Measurements from ENCODE around the gene SPRTN. TPM values are rescaled to one million over a fixed set of nuclear protein-coding genes. Genes with fewer than 3 reads are reported as not detected.
"Not testable (repeated sequence)": the region's sequence is repeated elsewhere in the genome, so short reads cannot be mapped to it uniquely, and the experiment has no call there.

SPRTN gene
- total RNA-seq, 1 experiment from 2014 or later: 14.7 TPM

GRCh38 chr1:231335663-231336602 is 2.2 kb upstream of the SPRTN start:
- DNase-seq (ENCODE audit: low spot score): no peak

DNA sequence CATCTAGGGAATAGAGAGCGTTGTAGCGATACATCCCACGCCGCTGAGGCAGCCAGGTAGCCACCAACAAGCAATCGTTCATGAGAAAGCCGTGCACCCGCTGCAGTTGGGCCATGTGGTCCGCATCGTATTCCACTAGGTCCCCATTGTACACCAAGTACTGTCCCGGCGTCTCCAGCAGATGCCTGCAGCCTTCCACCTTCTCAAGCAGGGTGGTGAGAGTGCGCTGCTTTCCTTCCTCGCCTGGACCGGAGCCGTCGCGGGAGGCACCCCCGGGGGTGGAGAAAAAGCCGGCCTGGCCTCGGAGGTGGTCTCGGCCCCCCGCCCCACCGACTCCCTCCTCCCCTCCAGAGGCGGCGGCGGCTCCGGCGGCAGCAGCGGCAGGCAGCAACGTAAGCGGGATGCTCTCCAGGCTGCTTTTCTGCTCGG is 1.0 kb upstream of the SPRTN start:
- DNase-seq (ENCODE audit: low spot score): no peak

DNA sequence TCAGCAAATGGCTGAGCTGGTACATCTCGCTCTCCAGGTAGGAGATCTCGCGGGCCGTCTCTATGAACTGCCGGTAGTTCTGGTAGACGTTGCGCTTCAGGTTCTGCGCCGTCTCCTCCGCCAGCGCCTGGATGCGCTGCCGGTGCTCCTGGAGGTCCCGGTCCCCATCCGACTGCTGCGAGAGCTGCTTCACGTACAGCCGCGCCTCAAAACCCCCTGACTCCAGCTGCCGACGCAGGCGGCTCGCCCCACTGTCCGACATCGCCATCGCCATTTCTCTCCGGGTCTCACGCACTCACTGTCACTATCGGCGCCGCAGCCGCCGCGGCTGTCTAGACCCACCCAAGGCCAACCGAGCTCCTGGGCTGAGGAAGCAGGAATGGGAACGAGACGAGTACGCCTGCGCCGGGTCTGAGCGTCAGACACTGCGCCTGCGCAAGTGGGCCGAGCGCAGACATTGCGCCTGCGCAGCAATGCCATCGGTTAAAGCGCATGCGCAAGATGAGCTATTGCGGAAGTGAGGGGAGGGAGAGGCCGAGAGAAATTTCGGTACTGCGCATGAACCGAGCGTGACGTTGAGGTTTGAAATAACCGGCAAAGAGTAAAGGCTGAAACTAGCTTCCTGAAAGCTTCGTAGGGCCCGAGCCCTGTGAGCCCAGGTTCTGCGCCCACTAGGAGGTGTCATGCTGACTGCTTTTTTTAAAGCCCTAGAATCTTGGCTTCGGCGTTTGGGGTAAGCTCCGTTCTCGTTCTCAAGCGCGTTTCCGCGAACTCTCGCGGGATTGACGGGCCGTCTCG is 422 bp upstream of the SPRTN start, which contains the start of gene EXOC8:
Gene EXOC8, minus strand, starts transcription at position 381 of the 798 bp plus-strand sequence. Its CDS starts 107 bp downstream, at position 274.
- DNase-seq (ENCODE audit: low spot score): peak; percentile 96

DNA sequence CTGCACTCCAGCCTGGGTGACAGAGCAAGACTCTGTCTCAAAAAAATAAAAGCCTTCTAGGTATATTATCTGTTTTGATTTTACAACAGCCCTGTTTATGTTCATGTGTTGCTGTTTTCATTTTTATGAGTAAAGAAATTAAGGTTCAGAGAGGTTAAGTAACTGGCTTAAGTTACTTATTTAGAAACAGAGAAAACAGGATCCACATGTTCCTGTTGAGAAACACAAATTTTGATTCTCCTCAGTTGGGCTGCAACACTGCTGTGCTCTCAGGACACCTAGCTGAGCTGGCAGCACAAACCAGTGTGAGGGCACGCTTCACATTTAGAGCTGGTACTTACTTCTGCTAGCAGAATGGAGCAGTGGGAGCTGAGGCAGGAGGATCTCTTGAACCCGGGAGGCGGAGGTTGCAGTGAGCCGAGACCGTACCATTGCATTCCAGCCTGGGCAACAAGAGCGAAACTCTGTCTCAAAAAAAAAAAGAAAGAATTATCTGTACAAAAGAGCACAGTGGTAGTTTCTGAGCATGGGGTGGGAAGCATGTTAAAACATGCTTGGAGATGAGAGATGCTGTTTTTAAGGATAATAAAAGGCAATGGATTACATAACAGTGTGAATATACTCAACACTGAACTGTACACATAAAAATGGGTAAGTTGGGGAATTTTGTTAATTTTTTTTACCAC is 2.4 kb downstream of the SPRTN start:
- no peak for DNase-seq (ENCODE audit: low spot score)

DNA sequence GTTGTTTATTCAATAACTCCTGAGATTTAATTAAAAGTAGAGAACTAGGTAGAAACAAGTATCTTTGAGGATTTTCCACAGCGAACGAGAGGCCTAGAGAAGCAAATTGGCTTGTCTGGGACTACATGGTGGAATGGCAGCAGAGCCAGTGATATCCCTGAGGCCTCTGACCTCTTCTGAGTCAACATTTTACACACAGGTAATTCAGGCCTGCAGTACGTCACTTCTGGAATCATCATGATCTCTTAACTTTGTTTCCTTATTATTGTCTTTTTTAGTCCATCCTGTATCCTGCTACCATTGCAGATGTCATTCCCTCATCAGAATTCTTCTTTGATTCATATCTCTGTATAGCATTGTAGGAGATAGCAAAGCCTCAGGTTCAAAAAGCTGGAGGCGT is 9.9 kb downstream of the SPRTN start:
- DNase-seq (ENCODE audit: low spot score): no peak

DNA sequence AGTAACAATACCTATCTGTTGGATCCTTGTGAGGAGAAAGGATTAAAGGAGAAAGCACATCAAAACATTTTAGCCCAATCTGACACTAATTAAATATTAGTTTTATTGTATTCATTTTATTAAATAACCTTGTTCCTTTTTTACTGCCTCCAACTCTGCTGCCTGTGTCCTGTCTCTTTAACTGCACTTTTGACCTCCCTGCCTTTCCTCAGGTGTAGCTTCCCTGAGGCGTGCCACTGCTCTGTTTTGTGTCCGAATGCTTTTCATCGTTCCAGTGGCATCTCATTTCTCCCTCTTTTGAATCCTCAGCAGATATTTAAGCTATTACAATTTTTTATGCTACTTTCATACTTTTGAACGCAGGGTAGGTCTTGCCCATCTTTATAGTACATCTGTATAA is 10.3 kb downstream of the SPRTN start:
- no peak for DNase-seq (ENCODE audit: low spot score)

- DNase-seq (ENCODE audit: low spot score): not testable (repeated sequence)
Measured at GRCh38 chr1:231348856-231349255, 10.8 kb downstream of the SPRTN start.

GRCh38 chr1:231351816-231352215 is 13.7 kb downstream of the SPRTN start:
- no peak for DNase-seq (ENCODE audit: low spot score)

DNA sequence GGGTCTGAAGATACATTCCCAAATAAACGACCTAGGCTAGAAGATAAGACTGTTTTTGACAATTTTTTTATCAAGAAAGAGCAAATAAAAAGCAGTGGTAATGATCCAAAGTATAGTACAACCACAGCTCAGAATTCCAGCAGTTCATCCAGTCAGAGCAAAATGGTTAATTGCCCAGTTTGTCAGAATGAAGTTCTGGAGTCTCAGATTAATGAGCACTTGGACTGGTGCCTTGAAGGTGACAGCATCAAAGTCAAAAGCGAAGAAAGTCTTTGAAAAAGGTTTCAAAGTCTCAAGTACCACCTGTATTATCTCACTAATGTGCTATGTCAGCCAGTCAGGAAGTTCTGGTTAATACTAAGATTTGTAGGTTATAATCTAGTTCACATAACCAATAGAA is 15.0 kb downstream of the SPRTN start:
- no peak for DNase-seq (ENCODE audit: low spot score)

- DNase-seq (ENCODE audit: low spot score): no peak
Measured at GRCh38 chr1:231354330-231355020, 16.4 kb downstream of the SPRTN start.

DNA sequence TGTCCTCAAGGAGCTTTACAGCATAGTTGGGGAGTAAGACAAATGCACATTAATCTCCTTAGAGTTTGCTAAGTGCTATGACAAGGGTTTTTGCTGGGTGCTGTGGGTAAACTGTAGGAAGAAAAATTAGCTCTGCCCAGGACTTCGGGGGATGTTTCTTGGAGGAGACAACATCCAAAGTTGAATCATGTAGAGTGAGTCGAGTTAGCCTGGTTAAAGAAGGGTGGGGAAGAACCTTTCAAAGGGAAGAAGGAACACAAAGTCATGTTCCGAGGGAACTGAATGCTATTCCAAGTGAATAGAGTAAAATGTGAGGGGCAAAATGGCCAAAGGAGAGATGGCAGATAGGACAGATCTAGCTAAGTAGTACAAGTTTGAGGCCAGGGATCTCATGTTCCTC is 17.1 kb downstream of the SPRTN start:
- DNase-seq (ENCODE audit: low spot score): no peak

GRCh38 chr1:231357187-231357772 is 19.2 kb downstream of the SPRTN start:
- DNase-seq (ENCODE audit: low spot score): no peak

DNA sequence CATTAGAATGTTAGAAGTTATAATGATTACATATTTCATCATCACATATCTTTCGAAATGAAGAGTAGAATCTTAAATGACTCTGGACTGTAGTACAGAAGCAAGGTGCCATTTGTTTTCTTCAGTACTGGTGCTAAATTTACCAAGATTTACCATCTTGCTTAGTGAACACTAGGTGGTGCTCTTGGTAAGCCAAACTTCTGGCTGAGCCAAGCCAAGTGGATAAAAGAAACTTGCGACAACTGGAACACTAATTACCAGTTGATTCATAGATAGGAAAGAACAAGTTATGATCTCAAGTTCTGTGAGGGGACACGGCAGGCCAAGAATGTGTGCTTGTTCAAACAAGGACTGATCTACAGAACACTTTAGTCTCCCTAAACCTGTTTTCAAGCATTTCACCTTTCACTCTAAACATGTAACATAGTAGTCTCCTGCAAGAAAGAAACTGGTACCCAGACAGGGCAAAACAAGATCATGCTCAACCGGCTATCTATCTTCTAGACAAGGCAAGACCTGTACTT is 19.8 kb downstream of the SPRTN start:
- DNase-seq (ENCODE audit: low spot score): peak; percentile 67

- DNase-seq (ENCODE audit: low spot score): peak; percentile 77
Measured at GRCh38 chr1:231359113-231359512, 21.0 kb downstream of the SPRTN start.

GRCh38 chr1:231362325-231362724 is 24.2 kb downstream of the SPRTN start:
- DNase-seq (ENCODE audit: low spot score): no peak

GRCh38 chr1:231363624-231364023 is 25.5 kb downstream of the SPRTN start:
- no peak for DNase-seq (ENCODE audit: low spot score)

DNA sequence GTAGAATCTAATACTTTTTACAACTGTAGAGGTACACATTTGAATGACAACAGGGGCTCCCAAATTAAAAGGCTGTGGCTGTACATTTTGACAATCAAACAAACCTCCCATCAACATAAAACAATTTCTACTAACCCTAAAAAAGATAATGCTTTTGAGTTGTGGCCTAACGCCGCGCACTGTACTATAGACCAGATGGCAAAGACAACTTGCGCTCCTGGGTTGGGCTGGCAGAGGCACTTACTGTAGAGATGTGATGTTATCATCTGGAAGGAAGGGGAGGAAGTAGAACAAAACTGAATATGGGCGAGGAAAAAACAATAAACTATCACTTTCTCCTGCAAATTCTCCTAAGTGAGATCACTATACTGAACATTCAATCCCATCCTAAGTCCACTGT is 26.1 kb downstream of the SPRTN start:
- no peak for DNase-seq (ENCODE audit: low spot score)

- DNase-seq (ENCODE audit: low spot score): no peak
Measured at GRCh38 chr1:231369282-231369681, 31.2 kb downstream of the SPRTN start.

DNA sequence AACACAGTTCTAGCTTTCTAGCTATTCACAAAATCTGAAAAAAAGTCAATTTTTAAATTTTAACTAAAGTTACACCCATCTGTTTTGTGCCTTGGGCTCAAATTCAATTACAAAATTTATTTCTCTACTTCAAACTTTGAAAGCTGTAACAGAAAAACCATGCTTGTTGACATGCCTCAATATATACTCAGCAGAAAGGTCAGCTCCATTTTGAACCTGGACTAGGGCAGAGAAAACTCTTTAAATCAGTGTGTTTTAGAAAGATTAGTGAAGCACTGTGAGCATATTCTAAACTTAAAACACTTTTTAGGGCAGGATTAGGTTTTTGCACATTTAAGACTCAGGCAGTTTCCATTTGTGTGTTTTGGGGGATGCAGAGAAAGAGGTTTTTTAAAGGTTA is 34.4 kb downstream of the SPRTN start:
- DNase-seq (ENCODE audit: low spot score): no peak

- DNase-seq (ENCODE audit: low spot score): no peak
Measured at GRCh38 chr1:231374394-231374793, 36.3 kb downstream of the SPRTN start.

DNA sequence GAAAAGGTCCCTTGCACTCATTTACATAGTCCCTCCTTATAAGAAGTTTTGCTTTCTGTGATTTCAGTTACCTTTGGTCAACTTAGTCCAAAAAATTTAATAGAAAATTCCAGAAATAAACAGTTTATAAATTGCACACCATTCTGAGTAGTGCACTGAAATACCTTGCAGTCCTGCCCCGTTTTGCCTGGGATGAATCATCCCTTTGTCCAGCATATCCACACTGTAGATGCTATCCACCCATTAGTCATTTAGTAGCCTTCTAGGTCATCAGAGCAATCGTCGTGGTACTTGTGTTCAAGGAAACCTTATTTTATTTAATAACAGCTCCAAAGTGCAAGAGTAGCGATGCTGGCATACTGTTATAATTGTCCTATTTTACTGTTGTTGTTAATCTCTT is 38.0 kb downstream of the SPRTN start:
- no peak for DNase-seq (ENCODE audit: low spot score)
